Fibroblast of lung (primary cell): ENCODE data around the gene SMARCC1. TPM values are rescaled to one million over a fixed set of nuclear protein-coding genes. Genes with fewer than 3 reads are reported as not detected.

Experiments used
- DNase-seq, 2 donors: peaks; one replicate each; pipeline versions ENCODE4 v3.0.0 to v3.0.0-alpha.2; 2010; ENCODE audit warnings: low read depth in 2 of 2
- H2AFZ ChIP-seq: 2 replicates; pipeline ENCODE4 v1.5.1; 2012; ENCODE audit warnings: low read length, control low read depth, inconsistent platforms
- H3K27ac ChIP-seq: 2 replicates; pipeline ENCODE4 v1.5.1; 2011; ENCODE audit warnings: low read length, control low read depth; ENCODE audit not compliant: insufficient read depth
- H3K27me3 ChIP-seq: 2 replicates; pipeline ENCODE4 v1.5.1; 2011; ENCODE audit warnings: mild to moderate bottlenecking, low read length; ENCODE audit not compliant: control insufficient read depth, insufficient read depth
- H3K36me3 ChIP-seq: 2 replicates; pipeline ENCODE4 v1.5.1; 2011; ENCODE audit warnings: low read length; ENCODE audit not compliant: control insufficient read depth, insufficient read depth
- H3K4me1 ChIP-seq: 2 replicates; pipeline ENCODE4 v1.5.1; 2011; ENCODE audit warnings: low read length; ENCODE audit not compliant: control insufficient read depth, insufficient read depth; ENCODE audit errors: extremely low read depth
- H3K4me2 ChIP-seq: 2 replicates; pipeline ENCODE4 v1.5.1; 2011; ENCODE audit warnings: low read length, control low read depth; ENCODE audit not compliant: insufficient read depth; ENCODE audit errors: extremely low read depth
- H3K4me3 ChIP-seq, 4 experiments: fragments of 200-600 bp in 1 of 4; sonication (generic) in 1 of 4; replicated peaks in 1 of 4; 2 replicates each; pipeline ENCODE4 v1.5.1; 2011 to 2016; ENCODE audit warnings: low read length in 4 of 4, low read depth in 3 of 4, mild to moderate bottlenecking in 3 of 4, control low read depth in 2 of 4, inconsistent platforms in 1 of 4, mixed read lengths in 1 of 4; ENCODE audit not compliant: insufficient read depth in 1 of 4; ENCODE audit errors: control extremely low read depth in 1 of 4
- H3K79me2 ChIP-seq: 2 replicates; pipeline ENCODE4 v1.5.1; 2012; ENCODE audit warnings: mild to moderate bottlenecking, low read length, inconsistent platforms; ENCODE audit not compliant: control insufficient read depth, insufficient read depth
- H3K9ac ChIP-seq: 2 replicates; pipeline ENCODE4 v1.5.1; 2011; ENCODE audit warnings: mild to moderate bottlenecking, low read length, control low read depth; ENCODE audit not compliant: insufficient read depth
- H3K9me3 ChIP-seq: 2 replicates; pipeline ENCODE4 v1.5.1; 2012; ENCODE audit warnings: low read depth, low read length; ENCODE audit not compliant: control insufficient read depth, insufficient read depth
- H4K20me1 ChIP-seq: 2 replicates; pipeline ENCODE4 v1.5.1; 2011; ENCODE audit warnings: low read length; ENCODE audit not compliant: control insufficient read depth, insufficient read depth; ENCODE audit errors: extremely low read depth
- CTCF ChIP-seq, 2 donors: IDR thresholded peaks in 1 of 2; conservative IDR thresholded peaks in 1 of 2; 1 replicate in 1 of 2; 2 replicates in 1 of 2; pipeline ENCODE4 v1.5.1; 2011 to 2012; ENCODE audit warnings: low read length in 2 of 2, control low read depth in 1 of 2, inconsistent platforms in 1 of 2, low read depth in 1 of 2, mild to moderate bottlenecking in 1 of 2
- EZH2 ChIP-seq: IDR thresholded peaks from 2 replicates; pipeline ENCODE4 v1.5.1; 2012; ENCODE audit warnings: low read length, control low read depth, mild to moderate bottlenecking; ENCODE audit errors: missing control alignments
- polyA plus RNA-seq, 2 donors: library from polyadenylated mRNA; depleted of rRNA in 1 of 2; stranded (reverse) in 1 of 2; unstranded in 1 of 2; fragments of >200 nt; gene quantifications; 2 replicates each; pipeline ENCODE4 v1.2.1, GENCODE V29; 2011 to 2012; ENCODE audit warnings: missing spikeins in 1 of 2
- total RNA-seq: library from RNA; depleted of rRNA; stranded (reverse); fragments of >200 nt; gene quantifications from 2 replicates; pipeline ENCODE4 v1.2.1, GENCODE V29; 2014

The SMARCC1 gene
- total and polyA plus RNA-seq, 2 donors (not counting 1 experiment from before 2014, with no cell fraction given), result 23.1 to 23.6 TPM

- H3K27me3 ChIP-seq, result no peaks in the 10 kb centered on the region
- TF ChIP-seq CTCF (conservative IDR thresholded peaks at IDR 0.05 in 1 of 2, IDR thresholded peaks at IDR 0.05 in 1 of 2; ENCODE audit: low read depth in 1 of 2, low read length in 2 of 2) (no peak), EZH2 (no peak)
- H3K79me2 ChIP-seq, result no peaks in the 10 kb centered on the region
- H3K36me3 ChIP-seq, result no peaks in the 10 kb centered on the region
- H3K9ac ChIP-seq, result no peak overlapping the region
- no peaks in the 10 kb centered on the region for H3K9me3 ChIP-seq
- H3K27ac ChIP-seq, result no peak overlapping the region
- H2AFZ ChIP-seq, result no peak overlapping the region
- no peak for DNase-seq
- H3K4me1 ChIP-seq, result no peaks in the 10 kb centered on the region
- no peak overlapping the region for H3K4me3 ChIP-seq
- no peak overlapping the region for H3K4me2 ChIP-seq
- no peaks in the 10 kb centered on the region for H4K20me1 ChIP-seq
Measured at GRCh38 chr3:47658444-47658843, 123.2 kb downstream of the SMARCC1 start.

- Histone ChIP-seq H3K9ac (no peak overlapping the region), H3K4me2 (no peak overlapping the region), H3K4me3 (no peak overlapping the region), H2AFZ (no peak overlapping the region), H3K36me3 (no peaks in the 10 kb centered on the region), H3K27me3 (no peaks in the 10 kb centered on the region), H3K9me3 (no peaks in the 10 kb centered on the region), H3K4me1 (no peaks in the 10 kb centered on the region), H4K20me1 (no peaks in the 10 kb centered on the region), H3K79me2 (no peaks in the 10 kb centered on the region), H3K27ac (no peak overlapping the region)
- no peak for TF ChIP-seq EZH2
- TF ChIP-seq CTCF (conservative IDR thresholded peaks at IDR 0.05 in 1 of 2, IDR thresholded peaks at IDR 0.05 in 1 of 2; ENCODE audit: low read depth in 1 of 2, low read length in 2 of 2), result no peak
- DNase-seq, result no peak
Measured at GRCh38 chr3:47652142-47652541, 129.6 kb downstream of the SMARCC1 start.

- Histone ChIP-seq H3K27ac (no peak overlapping the region), H3K4me3 (no peak overlapping the region), H3K9ac (no peak overlapping the region), H3K27me3 (no peaks in the 10 kb centered on the region), H3K79me2 (no peaks in the 10 kb centered on the region), H4K20me1 (no peaks in the 10 kb centered on the region), H3K4me1 (no peaks in the 10 kb centered on the region), H3K9me3 (no peaks in the 10 kb centered on the region), H3K4me2 (no peak overlapping the region), H3K36me3 (no peaks in the 10 kb centered on the region), H2AFZ (no peak overlapping the region)
- DNase-seq, result no peak
- TF ChIP-seq CTCF (conservative IDR thresholded peaks at IDR 0.05 in 1 of 2, IDR thresholded peaks at IDR 0.05 in 1 of 2; ENCODE audit: low read depth in 1 of 2, low read length in 2 of 2) (no peak), EZH2 (no peak)
Measured at GRCh38 chr3:47650294-47650693, 131.4 kb downstream of the SMARCC1 start.
